ENCODE measurements around the gene TSC22D4. TPM values are rescaled to one million over a fixed set of nuclear protein-coding genes. Genes with fewer than 3 reads are reported as not detected.
"Not testable (repeated sequence)": the region's sequence is repeated elsewhere in the genome, so short reads cannot be mapped to it uniquely, and the experiment has no call there.

TSC22D4 gene
- total RNA-seq, 1 donor: 25.6 TPM

DNA sequence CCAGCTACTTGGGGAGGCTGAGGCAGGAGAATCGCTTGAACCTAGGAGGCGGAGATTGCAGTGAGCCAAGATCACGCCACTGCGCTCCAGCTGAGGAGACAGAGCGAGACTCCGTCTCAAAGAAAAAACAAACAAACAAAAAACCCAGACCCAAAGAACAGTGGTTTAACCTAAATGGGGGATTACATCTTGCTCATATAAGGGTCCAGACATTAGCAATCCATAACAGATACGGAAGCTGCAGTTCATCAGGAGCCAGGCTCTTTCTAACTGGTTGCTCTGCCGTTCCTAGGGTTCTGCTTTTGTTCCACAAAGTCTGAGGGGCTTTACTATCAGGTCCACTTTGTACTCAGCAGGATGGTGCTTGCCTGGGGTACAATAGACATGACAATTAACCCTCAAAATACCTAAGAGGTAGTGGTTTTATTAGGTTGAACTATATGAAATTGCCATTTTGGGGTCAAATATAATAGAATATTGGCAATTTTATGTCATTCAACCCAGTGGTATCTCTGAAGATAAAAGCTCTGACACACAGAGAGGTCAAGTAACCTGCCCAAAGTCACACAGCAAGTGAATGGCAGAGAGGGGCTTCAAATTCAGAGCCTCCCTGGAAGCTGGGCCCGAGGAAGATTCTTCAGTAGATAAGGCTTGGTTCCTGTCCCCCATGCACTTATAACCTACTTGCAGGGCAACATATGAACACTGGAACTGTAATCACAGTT lies 26.0 kb upstream of the TSC22D4 start:
- no peak for DNase-seq (ENCODE audit: low read depth)
- TF ChIP-seq, protein P1, sequence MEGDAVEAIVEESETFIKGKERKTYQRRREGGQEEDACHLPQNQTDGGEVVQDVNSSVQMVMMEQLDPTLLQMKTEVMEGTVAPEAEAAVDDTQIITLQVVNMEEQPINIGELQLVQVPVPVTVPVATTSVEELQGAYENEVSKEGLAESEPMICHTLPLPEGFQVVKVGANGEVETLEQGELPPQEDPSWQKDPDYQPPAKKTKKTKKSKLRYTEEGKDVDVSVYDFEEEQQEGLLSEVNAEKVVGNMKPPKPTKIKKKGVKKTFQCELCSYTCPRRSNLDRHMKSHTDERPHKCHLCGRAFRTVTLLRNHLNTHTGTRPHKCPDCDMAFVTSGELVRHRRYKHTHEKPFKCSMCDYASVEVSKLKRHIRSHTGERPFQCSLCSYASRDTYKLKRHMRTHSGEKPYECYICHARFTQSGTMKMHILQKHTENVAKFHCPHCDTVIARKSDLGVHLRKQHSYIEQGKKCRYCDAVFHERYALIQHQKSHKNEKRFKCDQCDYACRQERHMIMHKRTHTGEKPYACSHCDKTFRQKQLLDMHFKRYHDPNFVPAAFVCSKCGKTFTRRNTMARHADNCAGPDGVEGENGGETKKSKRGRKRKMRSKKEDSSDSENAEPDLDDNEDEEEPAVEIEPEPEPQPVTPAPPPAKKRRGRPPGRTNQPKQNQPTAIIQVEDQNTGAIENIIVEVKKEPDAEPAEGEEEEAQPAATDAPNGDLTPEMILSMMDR (IDR thresholded peaks at IDR 0.05; ENCODE audit: insufficient read depth, low read length): no peak
- H3K4me3 ChIP-seq (ENCODE audit: low read depth, low read length): no peak overlapping the region

DNA sequence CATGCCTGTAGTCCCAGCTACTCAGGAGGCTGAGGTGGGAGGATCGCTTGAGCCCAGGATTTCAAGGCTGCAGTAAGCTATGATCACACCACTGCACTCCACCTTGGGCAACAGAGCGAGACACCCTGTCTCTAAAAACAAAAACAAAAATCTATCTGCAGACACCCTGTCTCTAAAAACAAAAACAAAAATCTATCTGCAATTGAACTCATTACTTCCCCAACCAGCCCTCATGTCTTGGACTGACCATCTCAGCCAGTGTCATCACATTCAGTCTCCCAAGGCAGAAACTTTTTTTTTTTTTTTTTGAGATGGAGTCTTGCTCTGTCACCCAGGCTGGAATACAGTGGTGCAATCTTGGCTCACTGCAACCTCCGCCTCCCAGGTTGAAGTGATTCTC lies 25.0 kb upstream of the TSC22D4 start:
- H3K4me3 ChIP-seq (ENCODE audit: low read depth, low read length); DNase-seq (ENCODE audit: low read depth): not testable (repeated sequence)

DNA sequence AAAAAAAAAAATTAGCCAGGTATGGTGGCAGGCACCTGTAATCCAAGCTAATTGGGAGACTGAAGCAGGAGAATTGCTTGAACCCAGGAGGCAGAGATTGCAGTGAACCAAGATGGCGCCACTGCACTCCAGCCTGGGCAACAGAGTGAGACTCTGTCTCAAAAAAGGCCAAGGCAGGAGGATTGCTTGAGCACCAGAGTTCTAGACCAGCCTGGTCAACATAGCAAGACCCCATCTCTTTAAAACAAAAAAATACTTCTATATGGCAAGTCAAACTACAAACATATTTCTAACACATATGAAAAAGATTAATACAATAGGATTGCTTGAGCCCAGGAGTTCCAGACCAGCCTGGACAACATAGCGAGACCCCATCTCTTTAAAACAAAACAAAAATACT lies 21.7 kb upstream of the TSC22D4 start:
- not testable (repeated sequence) for DNase-seq (ENCODE audit: low read depth); H3K4me3 ChIP-seq (ENCODE audit: low read depth, low read length)

DNA sequence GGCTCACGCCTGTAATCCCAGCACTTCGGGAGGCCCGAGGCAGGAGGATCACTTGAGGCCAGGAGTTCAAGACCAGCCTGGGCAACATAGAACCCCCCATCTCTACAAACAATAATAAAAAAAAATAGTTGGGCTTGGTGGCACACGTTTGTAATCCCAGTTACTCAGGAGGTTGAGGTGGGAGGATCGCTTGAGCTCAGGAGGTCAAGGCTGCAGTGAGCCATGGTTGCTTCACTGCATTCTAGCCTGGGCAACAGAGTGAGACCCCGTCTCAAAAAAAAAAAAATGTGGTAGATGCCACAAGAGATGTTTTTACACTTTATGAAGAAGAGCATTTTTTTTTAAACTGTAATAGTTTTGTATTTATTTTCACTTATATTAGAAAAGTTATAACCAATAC lies 17.5 kb upstream of the TSC22D4 start:
- H3K4me3 ChIP-seq (ENCODE audit: low read depth, low read length): no peak overlapping the region
- no peak for DNase-seq (ENCODE audit: low read depth)
- TF ChIP-seq, protein P1 (IDR thresholded peaks at IDR 0.05; ENCODE audit: insufficient read depth, low read length): no peak

DNA sequence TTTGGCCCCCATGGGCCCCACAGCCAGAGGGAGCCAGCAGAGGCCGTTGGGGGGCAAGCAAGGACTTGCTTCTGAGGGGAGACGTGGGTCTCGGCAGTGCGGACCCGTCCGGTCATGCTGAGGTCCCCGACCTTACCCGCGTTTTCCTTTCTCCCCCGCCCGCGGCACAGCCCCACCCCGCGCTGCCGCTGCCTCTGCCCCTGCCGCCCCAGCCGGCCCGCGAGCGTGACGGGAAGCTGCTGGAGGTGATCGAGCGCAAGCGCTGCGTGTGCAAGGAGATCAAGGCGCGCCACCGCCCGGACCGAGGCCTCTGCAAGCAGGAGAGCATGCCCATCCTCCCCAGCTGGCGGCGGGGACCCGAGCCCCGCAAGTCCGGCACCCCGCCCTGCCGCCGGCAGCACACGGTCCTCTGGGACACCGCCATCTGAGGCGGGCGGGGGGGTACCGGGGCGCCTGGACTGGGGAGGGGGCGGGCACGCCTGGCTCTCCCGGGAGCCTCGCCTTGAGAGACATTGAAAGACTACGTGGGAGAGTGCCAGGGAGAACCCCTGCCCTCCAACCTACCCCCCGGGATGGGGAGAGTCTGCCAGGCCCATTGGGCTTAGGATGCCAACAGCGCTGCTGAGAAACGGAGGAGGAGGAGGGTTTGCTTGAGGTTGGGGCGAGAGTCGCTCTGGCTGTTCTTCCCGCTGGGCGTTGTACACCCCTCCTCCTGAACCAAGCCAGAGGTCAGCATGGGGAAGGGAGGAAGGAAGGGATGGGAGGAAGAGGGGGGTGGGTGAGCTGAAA lies 14.7 kb upstream of the TSC22D4 start:
- H3K4me3 ChIP-seq (ENCODE audit: low read depth, low read length): no peak overlapping the region

DNA sequence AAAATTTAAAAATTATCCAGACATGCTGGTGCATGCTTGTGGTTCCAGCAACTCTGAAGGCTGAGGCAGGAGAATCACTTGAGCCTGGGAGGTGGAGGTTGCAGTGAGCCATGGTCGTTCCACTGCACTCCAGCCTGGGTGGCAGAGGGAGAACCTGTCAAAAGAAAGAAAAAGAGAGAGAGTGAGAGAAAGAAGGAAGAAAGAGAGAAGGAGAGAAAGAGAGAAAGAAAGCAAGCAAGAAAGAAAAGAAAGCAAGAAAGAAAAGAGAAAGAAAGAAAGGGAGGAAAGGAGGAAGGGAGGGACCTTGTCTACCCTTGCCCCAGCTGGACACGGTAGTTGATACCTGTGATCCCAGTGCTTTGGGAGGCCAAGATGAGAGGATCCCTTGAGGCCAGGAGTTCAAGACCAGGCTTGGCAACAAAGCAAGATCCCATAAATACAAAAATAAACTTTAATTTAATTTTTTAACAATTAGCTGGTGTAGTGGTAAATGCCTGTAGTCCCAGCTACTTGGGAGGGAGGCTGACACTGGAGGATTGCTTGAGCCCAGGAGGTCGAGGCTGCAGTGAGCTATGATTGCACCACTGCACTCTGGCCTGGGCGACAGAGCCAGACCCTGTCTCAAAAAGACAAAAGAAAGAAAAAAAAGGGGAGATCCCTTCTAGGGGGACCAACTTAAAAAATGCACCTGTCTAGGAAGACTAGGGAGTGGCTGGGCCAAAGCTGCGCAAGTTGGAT lies 13.9 kb upstream of the TSC22D4 start:
- H3K4me3 ChIP-seq (ENCODE audit: low read depth, low read length): no peak overlapping the region
- no peak for DNase-seq (ENCODE audit: low read depth)
- TF ChIP-seq, protein P1 (IDR thresholded peaks at IDR 0.05; ENCODE audit: insufficient read depth, low read length): no peak

More for the DNA sequence above, 14.7 kb upstream of the TSC22D4 start:
- DNase-seq (ENCODE audit: low read depth): no peak
- TF ChIP-seq, protein P1 (IDR thresholded peaks at IDR 0.05; ENCODE audit: insufficient read depth, low read length): no peak

DNA sequence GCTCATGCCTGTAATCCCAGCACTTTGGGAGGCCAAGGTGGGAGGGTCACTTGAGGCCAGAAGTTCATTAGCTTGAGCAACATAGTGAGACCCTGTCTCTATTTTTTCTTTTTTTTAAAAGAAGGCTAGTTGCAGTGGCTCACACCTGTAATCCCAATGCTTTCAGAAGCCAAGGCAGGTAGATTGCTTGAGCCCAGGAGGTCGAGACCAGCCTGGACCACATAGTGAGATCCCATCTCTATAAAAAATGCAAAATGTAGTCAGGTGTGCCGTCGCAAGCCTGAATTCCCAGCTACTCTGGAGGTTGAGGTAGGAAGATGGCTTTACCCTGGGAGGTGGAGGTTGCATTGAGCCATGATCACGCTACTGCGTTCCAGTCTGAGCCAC lies 12.2 kb upstream of the TSC22D4 start:
- DNase-seq (ENCODE audit: low read depth): no peak
- no peak overlapping the region for H3K4me3 ChIP-seq (ENCODE audit: low read depth, low read length)
- TF ChIP-seq, protein P1 (IDR thresholded peaks at IDR 0.05; ENCODE audit: insufficient read depth, low read length): no peak
